IPS-18c (cell line): ENCODE results near the gene SSU72.

ENCODE experiments used
- H3K4me3 ChIP-seq: 2 replicates; pipeline ENCODE4 v1.7.0; 2013; ENCODE audit warnings: low read depth, mild to moderate bottlenecking, low read length, moderate library complexity; ENCODE audit not compliant: insufficient read depth
- H3K9me3 ChIP-seq: one replicate; pipeline ENCODE4 v1.6.1; 2013; ENCODE audit warnings: mild to moderate bottlenecking, low read length, moderate library complexity; ENCODE audit not compliant: control insufficient read depth, insufficient read depth

SSU72 gene

GRCh38 chr1:1574721-1575537 lies at the start of gene SSU72:
Gene SSU72 (minus strand): TSS chr1:1574863. CDS start chr1:1574557, 306 bp downstream.
- peak within 1 kb of the TSS; percentile 71 for H3K4me3 ChIP-seq

GRCh38 chr1:1623631-1624442 lies 49.2 kb upstream of the SSU72 start:
- Histone ChIP-seq H3K9me3 (no peaks in the 10 kb centered on the region), H3K4me3 (no peak overlapping the region)

More at GRCh38 chr1:1574721-1575537, at the start of gene SSU72:
- H3K9me3 ChIP-seq = no peaks in the 10 kb centered on the region

GRCh38 chr1:1623181-1623630 lies 48.5 kb upstream of the SSU72 start:
- Histone ChIP-seq H3K4me3 (no peak overlapping the region), H3K9me3 (no peaks in the 10 kb centered on the region)

GRCh38 chr1:1622788-1623094 lies 48.1 kb upstream of the SSU72 start:
- Histone ChIP-seq H3K4me3 (no peak overlapping the region), H3K9me3 (no peaks in the 10 kb centered on the region)

- Histone ChIP-seq H3K9me3 (no peaks in the 10 kb centered on the region), H3K4me3 (no peak overlapping the region)
Observed at GRCh38 chr1:1622010-1622787, 47.5 kb upstream of the SSU72 start.

GRCh38 chr1:1621173-1622009 lies 46.7 kb upstream of the SSU72 start:
- Histone ChIP-seq H3K9me3 (no peaks in the 10 kb centered on the region), H3K4me3 (no peak overlapping the region)

- Histone ChIP-seq H3K9me3 (no peaks in the 10 kb centered on the region), H3K4me3 (no peak overlapping the region)
Observed at GRCh38 chr1:1620433-1621139, 45.9 kb upstream of the SSU72 start.

- H3K4me3 ChIP-seq = no peak overlapping the region
- H3K9me3 ChIP-seq = no peaks in the 10 kb centered on the region
Observed at GRCh38 chr1:1619917-1620361, 45.3 kb upstream of the SSU72 start.

GRCh38 chr1:1618396-1619068 lies 43.9 kb upstream of the SSU72 start:
- H3K4me3 ChIP-seq = no peak overlapping the region

GRCh38 chr1:1617925-1618324 lies 43.3 kb upstream of the SSU72 start:
- no peaks in the 10 kb centered on the region for H3K9me3 ChIP-seq
- H3K4me3 ChIP-seq = no peak overlapping the region

More at GRCh38 chr1:1618396-1619068, 43.9 kb upstream of the SSU72 start:
- no peaks in the 10 kb centered on the region for H3K9me3 ChIP-seq

GRCh38 chr1:1617516-1617915 lies 42.9 kb upstream of the SSU72 start:
- no peak overlapping the region for H3K4me3 ChIP-seq
- H3K9me3 ChIP-seq = no peaks in the 10 kb centered on the region

- Histone ChIP-seq H3K4me3 (peak overlapping the region; percentile 99), H3K9me3 (no peaks in the 10 kb centered on the region)
Observed at GRCh38 chr1:1616838-1617237, 42.2 kb upstream of the SSU72 start.

GRCh38 chr1:1616045-1616790 lies 41.6 kb upstream of the SSU72 start:
- Histone ChIP-seq H3K4me3 (peak overlapping the region; percentile 99), H3K9me3 (no peaks in the 10 kb centered on the region)

- H3K9me3 ChIP-seq = no peaks in the 10 kb centered on the region
- H3K4me3 ChIP-seq = peak within 1 kb of the TSS; percentile 99
Observed at GRCh38 chr1:1615256-1616044, 40.8 kb upstream of the SSU72 start, which contains the start of gene MIB2. Gene MIB2 (plus strand): TSS chr1:1615500. CDS start chr1:1623453, 7,953 bp downstream.
